Neural cell (in vitro differentiated cells): ENCODE results near the gene EEF1A2. TPM values are rescaled to one million over a fixed set of nuclear protein-coding genes. Genes with fewer than 3 reads are reported as not detected.

Experiments used
- H2AFZ ChIP-seq: fragments of 200-600, 300-800 bp; sonication (generic), shearing (Covaris generic); 2 replicates; pipeline ENCODE4 v1.6.0; 2014; ENCODE audit warnings: low read depth, mild to moderate bottlenecking, antibody characterized with exemption, low read length, moderate library complexity
- H3F3A ChIP-seq: fragments of 200-600 bp; shearing (Covaris generic); 2 replicates; pipeline ENCODE4 v1.6.1; 2016; ENCODE audit warnings: mild to moderate bottlenecking, moderate library complexity, mixed read lengths, antibody characterized with exemption, low read length; ENCODE audit not compliant: insufficient read depth, poor library complexity, severe bottlenecking
- H3K27ac ChIP-seq: fragments of 200-600, 300-800 bp; sonication (generic), shearing (Covaris generic); 2 replicates; pipeline ENCODE4 v1.5.1; 2014; ENCODE audit warnings: mild to moderate bottlenecking, low read length, moderate library complexity
- H3K27me3 ChIP-seq: fragments of 300-800, 200-600 bp; sonication (generic), shearing (Covaris generic); 2 replicates; pipeline ENCODE4 v1.6.0; 2014; ENCODE audit warnings: mild to moderate bottlenecking, low read depth, low read length, moderate library complexity; ENCODE audit not compliant: insufficient read depth
- H3K36me3 ChIP-seq: fragments of 300-800, 200-600 bp; sonication (generic), shearing (Covaris generic); 2 replicates; pipeline ENCODE4 v1.5.1; 2014; ENCODE audit warnings: mild to moderate bottlenecking, antibody characterized with exemption, low read length, moderate library complexity; ENCODE audit not compliant: insufficient read depth
- H3K4me2 ChIP-seq: fragments of 300-800, 200-600 bp; sonication (generic), shearing (Covaris generic); 2 replicates; pipeline ENCODE4 v1.6.0; 2014; ENCODE audit warnings: mild to moderate bottlenecking, low read length
- H3K4me3 ChIP-seq: fragments of 300-800, 200-600 bp; sonication (generic), shearing (Covaris generic); 2 replicates; pipeline ENCODE4 v1.5.1; 2014; ENCODE audit warnings: mild to moderate bottlenecking, low read length, moderate library complexity
- H3K79me2 ChIP-seq: fragments of 200-600 bp; shearing (Covaris generic); replicated peaks from 2 replicates; pipeline ENCODE4 v1.6.0; 2014; ENCODE audit warnings: mild to moderate bottlenecking, low read length, moderate library complexity; ENCODE audit not compliant: insufficient read depth
- H3K9ac ChIP-seq: fragments of 300-800, 200-600 bp; sonication (generic), shearing (Covaris generic); 2 replicates; pipeline ENCODE4 v1.6.1; 2016; ENCODE audit warnings: mild to moderate bottlenecking, low read length, mixed read lengths
- H3K9me2 ChIP-seq: fragments of 200-600 bp; shearing (Covaris generic); 2 replicates; pipeline ENCODE4 v1.6.1; 2016; ENCODE audit warnings: mild to moderate bottlenecking, low read length, mixed read lengths; ENCODE audit not compliant: insufficient read depth
- H3K9me3 ChIP-seq: fragments of 200-600, 300-800 bp; sonication (generic), shearing (Covaris generic); 2 replicates; pipeline ENCODE4 v1.6.1; 2016; ENCODE audit warnings: mild to moderate bottlenecking, mixed run types, low read length, moderate library complexity, mixed read lengths
- H4K20me1 ChIP-seq: fragments of 200-600 bp; shearing (Covaris generic); 2 replicates; pipeline ENCODE4 v1.6.1; 2016; ENCODE audit warnings: mild to moderate bottlenecking, mixed run types; ENCODE audit not compliant: insufficient read depth
- CTCF ChIP-seq: fragments of 450-650 bp; IDR thresholded peaks from 2 replicates; pipeline ENCODE4 v1.5.1; 2014; ENCODE audit warnings: antibody characterized with exemption, mild to moderate bottlenecking, moderate library complexity; ENCODE audit not compliant: poor library complexity, severe bottlenecking
- EP300 ChIP-seq: fragments of 450-650 bp; conservative IDR thresholded peaks from 2 replicates; pipeline ENCODE4 v1.6.1; 2014; ENCODE audit warnings: antibody characterized with exemption, mild to moderate bottlenecking, moderate library complexity; ENCODE audit not compliant: poor library complexity, severe bottlenecking
- EZH2 ChIP-seq: fragments of 200-600, 300-800 bp; shearing (Covaris generic), sonication (generic); IDR thresholded peaks from 2 replicates; pipeline ENCODE4 v1.6.1; 2014; ENCODE audit warnings: antibody characterized with exemption, low read length, borderline replicate concordance, mild to moderate bottlenecking; ENCODE audit not compliant: insufficient read depth, poor library complexity, severe bottlenecking
- MXI1 ChIP-seq: fragments of 450-650 bp; conservative IDR thresholded peaks from 2 replicates; pipeline ENCODE4 v1.6.1; 2014; ENCODE audit warnings: antibody characterized with exemption, mild to moderate bottlenecking; ENCODE audit not compliant: poor library complexity, severe bottlenecking
- POLR2AphosphoS5 ChIP-seq: IDR thresholded peaks from 2 replicates; pipeline ENCODE4 v1.6.1; 2012
- RAD21 ChIP-seq: fragments of 450-650 bp; conservative IDR thresholded peaks from 2 replicates; pipeline ENCODE4 v1.6.1; 2014; ENCODE audit warnings: antibody characterized with exemption, mild to moderate bottlenecking, moderate library complexity
- REST ChIP-seq: IDR thresholded peaks from 2 replicates; pipeline ENCODE4 v1.6.1; 2012; ENCODE audit warnings: borderline replicate concordance
- SMC3 ChIP-seq: fragments of 450-650 bp; conservative IDR thresholded peaks from 2 replicates; pipeline ENCODE4 v1.6.1; 2014; ENCODE audit warnings: antibody characterized with exemption, mild to moderate bottlenecking, moderate library complexity; ENCODE audit not compliant: poor library complexity
- TAF1 ChIP-seq: IDR thresholded peaks from 2 replicates; pipeline ENCODE4 v1.6.1; 2012; ENCODE audit warnings: low read depth
- polyA plus RNA-seq: library from polyadenylated mRNA; depleted of rRNA; stranded (reverse); fragments of >200 nt; gene quantifications from 2 replicates; pipeline ENCODE4 v1.2.3, GENCODE V29; 2014

Gene EEF1A2
- polyA plus RNA-seq, 1 donor from 2014 or later = 208 TPM

DNA sequence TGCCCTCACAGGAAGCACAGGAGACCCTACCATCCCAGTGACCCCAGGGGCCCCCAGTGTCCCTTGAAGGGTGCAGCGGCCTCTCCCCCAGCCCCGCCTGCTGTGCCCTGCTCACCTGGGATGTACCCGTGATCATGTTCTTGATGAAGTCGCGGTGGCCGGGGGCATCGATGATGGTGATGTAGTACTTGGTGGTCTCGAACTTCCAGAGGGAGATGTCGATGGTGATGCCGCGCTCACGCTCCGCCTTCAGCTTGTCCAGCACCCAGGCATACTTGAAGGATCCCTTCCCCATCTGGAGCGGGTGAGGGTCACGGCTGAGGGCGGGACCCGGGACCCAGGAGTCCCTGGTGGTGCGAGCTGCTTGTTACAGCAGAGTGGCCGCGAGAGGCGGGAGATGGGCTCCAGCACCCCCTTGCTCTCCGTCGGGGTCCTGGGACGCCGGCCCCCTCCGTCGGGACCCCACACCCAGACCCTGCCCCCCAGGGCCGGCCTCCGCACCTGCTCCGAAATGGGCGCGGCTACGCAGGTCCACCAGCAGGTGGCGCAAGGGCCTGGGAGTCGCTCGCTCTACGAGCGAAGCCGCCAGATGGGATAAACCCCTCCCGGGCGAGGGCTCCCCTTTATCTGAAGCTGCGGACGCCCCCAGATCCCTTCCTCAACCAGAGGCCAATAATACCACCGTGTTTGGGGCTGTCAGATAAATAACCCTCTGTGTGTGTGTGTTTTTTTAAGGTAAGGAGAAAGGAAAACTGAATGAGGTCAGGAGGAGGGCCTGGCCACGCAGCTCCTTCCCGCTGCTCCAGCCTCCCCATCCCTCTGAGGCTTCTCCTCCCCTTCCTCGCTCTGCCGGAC is 2.9 kb downstream of the EEF1A2 start:
- H3K27ac ChIP-seq = peak overlapping the region; percentile 47
- H3K4me3 ChIP-seq = peak overlapping the region; percentile 88
- H3K27me3 ChIP-seq = no peaks in the 10 kb centered on the region
- H3K9ac ChIP-seq = peak overlapping the region; percentile 85
- peak; percentile 89 for TF ChIP-seq SMC3
- TF ChIP-seq TAF1 = no peak
- no peak for TF ChIP-seq POLR2AphosphoS5
- peak; percentile 94 for TF ChIP-seq CTCF
- TF ChIP-seq EZH2 = no peak
- TF ChIP-seq EP300 = no peak
- TF ChIP-seq RAD21 = peak; percentile 79
- TF ChIP-seq REST = no peak
- TF ChIP-seq MXI1 = peak; percentile 41
- no peaks in the 10 kb centered on the region for H3F3A ChIP-seq
- no peaks in the 10 kb centered on the region for H3K9me2 ChIP-seq
- peaks cover 18% of the 10 kb centered on the region for H3K36me3 ChIP-seq
- H2AFZ ChIP-seq = no peak overlapping the region
- H3K79me2 ChIP-seq = peaks cover 3% of the 10 kb centered on the region
- no peaks in the 10 kb centered on the region for H4K20me1 ChIP-seq
- H3K4me2 ChIP-seq = peak overlapping the region; percentile 78
- no peaks in the 10 kb centered on the region for H3K9me3 ChIP-seq

DNA sequence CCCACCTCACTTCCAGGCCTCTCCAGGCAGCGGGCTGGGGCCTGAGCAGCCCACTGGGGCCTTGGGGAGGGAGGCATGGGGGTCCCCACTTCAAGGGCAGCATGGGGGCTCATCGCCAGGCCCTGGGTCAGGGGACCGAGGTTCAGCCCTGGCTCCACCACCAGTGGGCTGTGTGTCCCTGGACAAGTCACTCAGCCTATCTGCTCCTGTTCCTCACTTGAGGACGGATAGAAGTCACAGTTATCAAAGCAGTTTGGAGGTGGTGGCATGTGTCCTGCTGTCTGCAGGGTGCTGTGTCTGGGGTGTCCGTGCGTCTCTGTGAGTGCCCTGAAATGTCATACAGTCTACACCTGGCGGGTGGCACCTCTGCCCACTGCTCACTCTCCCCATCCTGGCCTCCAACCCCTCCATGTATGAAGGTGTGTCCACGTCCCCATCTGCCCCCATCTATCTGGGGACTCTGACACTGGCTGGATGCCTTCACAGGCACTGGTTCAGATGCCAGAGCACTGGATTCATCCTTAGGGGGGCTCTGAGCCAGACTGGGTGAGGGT is 3.6 kb downstream of the EEF1A2 start:
- no peak overlapping the region for H2AFZ ChIP-seq
- no peaks in the 10 kb centered on the region for H4K20me1 ChIP-seq
- H3K9me2 ChIP-seq = no peaks in the 10 kb centered on the region
- TF ChIP-seq REST (no peak), POLR2AphosphoS5 (no peak), RAD21 (no peak), MXI1 (no peak), CTCF (no peak), TAF1 (no peak), SMC3 (no peak), EZH2 (no peak), EP300 (no peak)
- H3K27me3 ChIP-seq = no peaks in the 10 kb centered on the region
- H3F3A ChIP-seq = no peaks in the 10 kb centered on the region
- no peaks in the 10 kb centered on the region for H3K9me3 ChIP-seq
- peak overlapping the region; percentile 85 for H3K9ac ChIP-seq
- peaks cover 18% of the 10 kb centered on the region for H3K36me3 ChIP-seq
- peak overlapping the region; percentile 88 for H3K4me3 ChIP-seq
- H3K4me2 ChIP-seq = no peak overlapping the region
- H3K79me2 ChIP-seq = peaks cover 3% of the 10 kb centered on the region
- no peak overlapping the region for H3K27ac ChIP-seq
